ENCODE data around the gene SORCS1. TPM values are rescaled to one million over a fixed set of nuclear protein-coding genes. Genes with fewer than 3 reads are reported as not detected.

Gene SORCS1
- total RNA-seq, 1 experiment from 2014 or later: 1.7 TPM

DNA sequence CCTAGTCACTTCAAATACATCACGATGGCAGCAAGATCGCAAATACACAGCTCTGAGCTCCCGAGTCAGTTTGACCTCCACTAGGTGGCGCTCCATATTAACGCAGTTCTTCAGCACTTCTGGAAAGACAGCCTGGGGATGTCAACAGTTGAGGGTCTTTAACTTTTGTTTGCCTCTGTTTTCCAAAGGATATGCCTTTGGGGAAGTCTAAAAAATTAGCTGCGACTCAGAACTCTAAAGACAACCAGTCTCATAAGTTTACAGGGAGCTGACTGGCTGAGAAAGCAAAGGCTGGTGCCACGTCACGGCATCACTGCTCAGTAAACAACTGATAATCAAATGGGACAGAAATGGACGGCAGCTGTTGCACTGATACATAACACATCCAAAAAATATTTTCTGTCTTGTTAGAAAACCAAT is 458.8 kb downstream of the SORCS1 start:
- Histone ChIP-seq H3K79me1 (ENCODE audit: insufficient read depth, low read depth, low read length, poor library complexity, severe bottlenecking) (no peaks in the 10 kb centered on the region), H2BK12ac (ENCODE audit: insufficient read length, low read depth, low read length) (no peak overlapping the region), H3T11ph (ENCODE audit: low read length) (no peak overlapping the region), H2AFZ (ENCODE audit: low read length) (no peak overlapping the region), H4K5ac (ENCODE audit: insufficient read length, low read depth, low read length) (no peak overlapping the region), H3K4ac (ENCODE audit: low read depth, low read length) (no peak overlapping the region), H3K56ac (ENCODE audit: insufficient read length, low read depth, low read length) (no peak overlapping the region), H4K8ac (replicated peaks; ENCODE audit: insufficient read length, low read depth, low read length) (no peak overlapping the region), H3K4me1 (ENCODE audit: insufficient read depth, low read length) (peaks cover 4% of the 10 kb centered on the region; the same call in 1 of the 2 replicates), H3K27me3 (ENCODE audit: insufficient read depth, low read length) (no peaks in the 10 kb centered on the region), H4K20me1 (ENCODE audit: control insufficient read depth, insufficient read depth, insufficient read length) (no peaks in the 10 kb centered on the region), H2BK15ac (ENCODE audit: low read depth, low read length) (no peak overlapping the region), H3K9ac (ENCODE audit: extremely low read depth, insufficient read length, low read length) (no peak overlapping the region), H2BK20ac (ENCODE audit: low read depth, low read length, poor library complexity, severe bottlenecking) (no peak overlapping the region), H3K27ac (ENCODE audit: insufficient read length, low read depth, low read length) (no peak overlapping the region), H3K23me2 (ENCODE audit: insufficient read length, low read depth, low read length, poor library complexity, severe bottlenecking) (no peaks in the 10 kb centered on the region), H3K9me3 (ENCODE audit: control insufficient read depth, low read depth, low read length) (no peaks in the 10 kb centered on the region), H3K79me2 (ENCODE audit: insufficient read depth, low read length) (no peaks in the 10 kb centered on the region), H2BK5ac (ENCODE audit: insufficient read length, low read length) (no peak overlapping the region), H2BK120ac (ENCODE audit: low read depth, low read length, poor library complexity, severe bottlenecking) (no peak overlapping the region), H3K23ac (ENCODE audit: insufficient read length, low read depth, low read length) (no peak overlapping the region), H3K14ac (ENCODE audit: insufficient read depth, low read length) (no peak overlapping the region), H3K4me2 (ENCODE audit: insufficient read depth, insufficient read length, low read length) (no peak overlapping the region), H3K18ac (ENCODE audit: insufficient read length, low read depth, low read length) (no peak overlapping the region), H2AK5ac (ENCODE audit: insufficient read length, low read length) (no peak overlapping the region), H4K91ac (ENCODE audit: insufficient read length, low read depth, low read length) (no peak overlapping the region)
- Mint-ChIP-seq H3K4me1 (peaks cover 33 to 35% of the 10 kb centered on the region in 2 experiments), H3K9me3 (no peaks in the 10 kb centered on the region), H3K4me3 (no peak overlapping the region), H3K27me3 (ENCODE audit: low read depth) (peaks cover 10% of the 10 kb centered on the region), H3K36me3 (ENCODE audit: insufficient read depth in 1 of 3, low read depth in 3 of 3) (0 out of 7 replicates have a peak, but pooled peaks cover 0 to 2% (median 0%) of the 10 kb centered on the region in 3 experiments), H3K27ac (no peak overlapping the region; a peak in 1 of 7 replicates)
- WGBS (ENCODE audit: extremely low coverage, insufficient read length, low lambda C conversion rate): no CpG with 5 or more reads among the region's 9 CpGs
- TF ChIP-seq, protein P1, sequence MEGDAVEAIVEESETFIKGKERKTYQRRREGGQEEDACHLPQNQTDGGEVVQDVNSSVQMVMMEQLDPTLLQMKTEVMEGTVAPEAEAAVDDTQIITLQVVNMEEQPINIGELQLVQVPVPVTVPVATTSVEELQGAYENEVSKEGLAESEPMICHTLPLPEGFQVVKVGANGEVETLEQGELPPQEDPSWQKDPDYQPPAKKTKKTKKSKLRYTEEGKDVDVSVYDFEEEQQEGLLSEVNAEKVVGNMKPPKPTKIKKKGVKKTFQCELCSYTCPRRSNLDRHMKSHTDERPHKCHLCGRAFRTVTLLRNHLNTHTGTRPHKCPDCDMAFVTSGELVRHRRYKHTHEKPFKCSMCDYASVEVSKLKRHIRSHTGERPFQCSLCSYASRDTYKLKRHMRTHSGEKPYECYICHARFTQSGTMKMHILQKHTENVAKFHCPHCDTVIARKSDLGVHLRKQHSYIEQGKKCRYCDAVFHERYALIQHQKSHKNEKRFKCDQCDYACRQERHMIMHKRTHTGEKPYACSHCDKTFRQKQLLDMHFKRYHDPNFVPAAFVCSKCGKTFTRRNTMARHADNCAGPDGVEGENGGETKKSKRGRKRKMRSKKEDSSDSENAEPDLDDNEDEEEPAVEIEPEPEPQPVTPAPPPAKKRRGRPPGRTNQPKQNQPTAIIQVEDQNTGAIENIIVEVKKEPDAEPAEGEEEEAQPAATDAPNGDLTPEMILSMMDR (conservative IDR thresholded peaks at IDR 0.05): peak; percentile 88
- DNase-seq: peak; percentile 60

All from H9 (cell line).